AG09309 (cell line): ENCODE measurements around the gene ESAM.

ENCODE experiments used
- DNase-seq: peaks from one replicate; pipeline ENCODE4 v3.0.0-alpha.2; 2010; ENCODE audit warnings: low read depth
- H3K4me3 ChIP-seq: 2 replicates; pipeline ENCODE4 v1.5.1; 2011; ENCODE audit warnings: mild to moderate bottlenecking, low read depth, low read length, moderate library complexity; ENCODE audit not compliant: control insufficient read depth
- CTCF ChIP-seq: IDR thresholded peaks from 2 replicates; pipeline ENCODE4 v1.5.1; 2011; ENCODE audit warnings: mild to moderate bottlenecking, low read depth, low read length, inconsistent platforms; ENCODE audit not compliant: insufficient read depth, control insufficient read depth; ENCODE audit errors: missing control alignments

ESAM gene

GRCh38 chr11:124712392-124712791, 49.7 kb downstream of the ESAM start:
- no peak overlapping the region for H3K4me3 ChIP-seq
- TF ChIP-seq CTCF, result no peak
- DNase-seq, result no peak

GRCh38 chr11:124707829-124708228, 54.3 kb downstream of the ESAM start:
- no peak for DNase-seq
- no peak for TF ChIP-seq CTCF
- H3K4me3 ChIP-seq, result no peak overlapping the region
